IMR-90 (cell line): ENCODE measurements around the gene TRPM1.

Source experiments
- BHLHE40 ChIP-seq: fragments of 150-350 bp; IDR thresholded peaks from 2 replicates; pipeline ENCODE4 v1.6.1; 2016; ENCODE audit warnings: mild to moderate bottlenecking, low read depth, low read length
- CEBPB ChIP-seq: IDR thresholded peaks from 2 replicates; pipeline ENCODE4 v1.6.1; 2012; ENCODE audit warnings: low read depth, low read length, improper control_type of control experiment
- CHD1 ChIP-seq: IDR thresholded peaks from 2 replicates; pipeline ENCODE4 v1.6.1; 2012; ENCODE audit warnings: low read depth, low read length, improper control_type of control experiment
- MAFK ChIP-seq: IDR thresholded peaks from 2 replicates; pipeline ENCODE4 v1.6.1; 2012; ENCODE audit warnings: low read depth, low read length, improper control_type of control experiment
- POLR2A ChIP-seq: IDR thresholded peaks from 2 replicates; pipeline ENCODE4 v1.6.1; 2012; ENCODE audit warnings: mild to moderate bottlenecking, low read depth, low read length
- RFX5 ChIP-seq: IDR thresholded peaks from 2 replicates; pipeline ENCODE4 v1.8.0; 2012; ENCODE audit warnings: low read depth, mild to moderate bottlenecking, low read length, moderate library complexity
- SMC3 ChIP-seq: fragments of 150-350 bp; IDR thresholded peaks from 2 replicates; pipeline ENCODE4 v1.6.1; 2016; ENCODE audit warnings: low read depth, mild to moderate bottlenecking, antibody characterized with exemption, low read length, moderate library complexity
- USF2 ChIP-seq: fragments of 150-350 bp; IDR thresholded peaks from 2 replicates; pipeline ENCODE4 v1.6.1; 2017; ENCODE audit warnings: mild to moderate bottlenecking, antibody characterized with exemption, low read length, low read depth
- TF ChIP-seq, protein P1 (sequence below): conservative IDR thresholded peaks from 2 replicates; pipeline ENCODE4 v1.5.1; 2012; ENCODE audit warnings: mild to moderate bottlenecking, low read depth, low read length, improper control_type of control experiment

GRCh38 chr15:30958219-30958618 is 143.3 kb downstream of the TRPM1 start:
- TF ChIP-seq RFX5: no peak
- no peak for TF ChIP-seq BHLHE40
- TF ChIP-seq, protein P1, sequence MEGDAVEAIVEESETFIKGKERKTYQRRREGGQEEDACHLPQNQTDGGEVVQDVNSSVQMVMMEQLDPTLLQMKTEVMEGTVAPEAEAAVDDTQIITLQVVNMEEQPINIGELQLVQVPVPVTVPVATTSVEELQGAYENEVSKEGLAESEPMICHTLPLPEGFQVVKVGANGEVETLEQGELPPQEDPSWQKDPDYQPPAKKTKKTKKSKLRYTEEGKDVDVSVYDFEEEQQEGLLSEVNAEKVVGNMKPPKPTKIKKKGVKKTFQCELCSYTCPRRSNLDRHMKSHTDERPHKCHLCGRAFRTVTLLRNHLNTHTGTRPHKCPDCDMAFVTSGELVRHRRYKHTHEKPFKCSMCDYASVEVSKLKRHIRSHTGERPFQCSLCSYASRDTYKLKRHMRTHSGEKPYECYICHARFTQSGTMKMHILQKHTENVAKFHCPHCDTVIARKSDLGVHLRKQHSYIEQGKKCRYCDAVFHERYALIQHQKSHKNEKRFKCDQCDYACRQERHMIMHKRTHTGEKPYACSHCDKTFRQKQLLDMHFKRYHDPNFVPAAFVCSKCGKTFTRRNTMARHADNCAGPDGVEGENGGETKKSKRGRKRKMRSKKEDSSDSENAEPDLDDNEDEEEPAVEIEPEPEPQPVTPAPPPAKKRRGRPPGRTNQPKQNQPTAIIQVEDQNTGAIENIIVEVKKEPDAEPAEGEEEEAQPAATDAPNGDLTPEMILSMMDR: no peak
- TF ChIP-seq SMC3: no peak
- TF ChIP-seq USF2: no peak
- TF ChIP-seq CEBPB: no peak
- no peak for TF ChIP-seq POLR2A
- no peak for TF ChIP-seq CHD1
- TF ChIP-seq MAFK: no peak
